ENCODE data around the gene CMSS1.

- TF ChIP-seq CTCF (IDR thresholded peaks at IDR 0.05), result no peak
- no peak for TF ChIP-seq POLR2A (IDR thresholded peaks at IDR 0.05)
These were observed 269.5 kb downstream of the CMSS1 start for GRCh38 chr3:100087198-100087597.

Measured in uterus (tissue), 2 donors.